K562 (cell line): ENCODE measurements around the gene KCNJ12. TPM values are rescaled to one million over a fixed set of nuclear protein-coding genes. Genes with fewer than 3 reads are reported as not detected.

Source experiments
- HCFC1 ChIP-seq: IDR thresholded peaks from 2 replicates; pipeline ENCODE4 v1.6.1; 2012; ENCODE audit warnings: low read depth, low read length, improper control_type of control experiment
- SAFB2 ChIP-seq: fragments of 200-400 bp; formaldehyde crosslinking; IDR thresholded peaks from 2 replicates; pipeline ENCODE4 v1.6.1; 2018; ENCODE audit warnings: borderline replicate concordance, low read length, low read depth, moderate library complexity; ENCODE audit not compliant: severe bottlenecking
- SMAD1 ChIP-seq: fragments of 150-350 bp; IDR thresholded peaks from 2 replicates; pipeline ENCODE4 v1.6.1; 2014; ENCODE audit warnings: low read length, low read depth; ENCODE audit not compliant: partially characterized antibody
- ZNF212 ChIP-seq: fragments of 450-650 bp; formaldehyde crosslinking; IDR thresholded peaks from 2 replicates; pipeline ENCODE4 v1.4.0; 2020; ENCODE audit warnings: mild to moderate bottlenecking
- ZNF695 ChIP-seq: fragments of 450-650 bp; formaldehyde crosslinking; IDR thresholded peaks from 2 replicates; pipeline ENCODE4 v1.4.0; 2020; ENCODE audit warnings: mild to moderate bottlenecking, moderate library complexity
- ZNF764 ChIP-seq: fragments of 250-450 bp; sonication (Bioruptor Pico); IDR thresholded peaks from 2 replicates; pipeline ENCODE4 v1.4.0; 2020; ENCODE audit warnings: low read depth, mild to moderate bottlenecking, moderate library complexity
- polyA plus RNA-seq, 8 experiments: library from polyadenylated mRNA; depleted of rRNA in 4 of 8; stranded (reverse) in 5 of 8; unstranded in 3 of 8; fragments of >200 nt; fragmentation: Nextera tagmentation in 2 of 8; fragmentation: Illumina TruSeq in 1 of 8; extraction: Ambion mirVana in 2 of 8; extraction: Trizol in 1 of 8; gene quantifications; 2 replicates each; pipeline versions ENCODE4 v1.2.1 to v1.2.3, GENCODE V29; 2011 to 2014; ENCODE audit warnings: inconsistent platforms in 1 of 8, missing spikeins in 1 of 8
- total RNA-seq, 7 experiments: library from RNA; depleted of rRNA in 6 of 7; stranded (reverse); fragments of >200 nt in 6 of 7; fragmentation: Illumina TruSeq in 2 of 7; extraction: Trizol in 2 of 7; gene quantifications; 2 replicates each; pipeline versions ENCODE4 v1.2.1 to v1.2.3, GENCODE V29; 2011 to 2021; ENCODE audit warnings: low replicate concordance in 1 of 7
- TF ChIP-seq, protein P1 (sequence below): fragments of 450-650 bp; IDR thresholded peaks from 2 replicates; pipeline ENCODE4 v1.6.1; 2018; ENCODE audit not compliant: partially characterized antibody

Gene KCNJ12
- total and polyA plus RNA-seq, 9 of the 15 experiments (the other 6 are each of a cell fraction or from before 2014, with no cell fraction given), result 0.02 TPM; not detected in 8

DNA sequence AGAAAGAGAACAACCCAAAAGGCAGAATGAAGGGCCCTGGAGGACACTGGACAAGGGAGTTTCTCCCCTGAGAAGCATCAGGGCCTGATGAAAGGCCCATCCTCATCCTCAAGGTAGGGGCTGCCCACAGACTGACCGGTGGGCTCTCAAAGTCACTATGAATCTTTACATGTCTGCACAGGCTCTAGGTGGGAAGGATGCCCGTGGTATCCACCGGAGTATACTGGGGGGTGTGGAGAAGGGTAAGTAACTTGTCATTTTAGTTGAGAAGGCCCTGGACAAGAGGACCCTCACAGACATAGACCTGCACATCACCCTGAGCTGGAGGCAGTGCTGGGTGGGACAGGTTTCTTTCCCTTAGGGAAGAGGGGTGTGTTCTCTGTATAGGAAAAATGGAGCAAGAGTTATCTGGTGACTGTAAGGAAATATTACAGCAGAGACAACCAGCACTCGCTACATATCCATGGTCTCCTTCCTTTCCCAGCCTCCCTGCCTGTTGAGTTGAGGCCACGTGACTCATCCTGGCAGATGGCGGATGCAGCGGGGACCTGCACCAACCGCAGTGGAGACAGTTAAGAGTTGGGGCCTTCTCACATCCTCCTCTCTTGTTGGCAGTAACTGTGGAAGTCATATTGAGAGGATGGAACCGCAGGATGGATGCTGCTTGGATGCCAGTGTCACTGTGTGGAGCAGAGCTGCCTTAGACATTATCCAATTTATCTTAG, 45.6 kb upstream of the KCNJ12 start (continued):
- TF ChIP-seq ZNF764 (CRISPR knock-in tag) (no peak), SAFB2 (no peak), HCFC1 (no peak), ZNF695 (no peak), SMAD1 (no peak), ZNF212 (CRISPR knock-in tag) (no peak)
- TF ChIP-seq, protein P1, sequence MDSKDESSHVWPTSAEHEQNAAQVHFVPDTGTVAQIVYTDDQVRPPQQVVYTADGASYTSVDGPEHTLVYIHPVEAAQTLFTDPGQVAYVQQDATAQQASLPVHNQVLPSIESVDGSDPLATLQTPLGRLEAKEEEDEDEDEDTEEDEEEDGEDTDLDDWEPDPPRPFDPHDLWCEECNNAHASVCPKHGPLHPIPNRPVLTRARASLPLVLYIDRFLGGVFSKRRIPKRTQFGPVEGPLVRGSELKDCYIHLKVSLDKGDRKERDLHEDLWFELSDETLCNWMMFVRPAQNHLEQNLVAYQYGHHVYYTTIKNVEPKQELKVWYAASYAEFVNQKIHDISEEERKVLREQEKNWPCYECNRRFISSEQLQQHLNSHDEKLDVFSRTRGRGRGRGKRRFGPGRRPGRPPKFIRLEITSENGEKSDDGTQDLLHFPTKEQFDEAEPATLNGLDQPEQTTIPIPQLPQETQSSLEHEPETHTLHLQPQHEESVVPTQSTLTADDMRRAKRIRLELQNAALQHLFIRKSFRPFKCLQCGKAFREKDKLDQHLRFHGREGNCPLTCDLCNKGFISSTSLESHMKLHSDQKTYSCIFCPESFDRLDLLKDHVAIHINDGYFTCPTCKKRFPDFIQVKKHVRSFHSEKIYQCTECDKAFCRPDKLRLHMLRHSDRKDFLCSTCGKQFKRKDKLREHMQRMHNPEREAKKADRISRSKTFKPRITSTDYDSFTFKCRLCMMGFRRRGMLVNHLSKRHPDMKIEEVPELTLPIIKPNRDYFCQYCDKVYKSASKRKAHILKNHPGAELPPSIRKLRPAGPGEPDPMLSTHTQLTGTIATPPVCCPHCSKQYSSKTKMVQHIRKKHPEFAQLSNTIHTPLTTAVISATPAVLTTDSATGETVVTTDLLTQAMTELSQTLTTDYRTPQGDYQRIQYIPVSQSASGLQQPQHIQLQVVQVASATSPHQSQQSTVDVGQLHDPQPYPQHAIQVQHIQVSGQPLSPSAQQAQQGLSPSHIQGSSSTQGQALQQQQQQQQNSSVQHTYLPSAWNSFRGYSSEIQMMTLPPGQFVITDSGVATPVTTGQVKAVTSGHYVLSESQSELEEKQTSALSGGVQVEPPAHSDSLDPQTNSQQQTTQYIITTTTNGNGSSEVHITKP, result no peak
